ENCODE measurements around the gene SLC12A7.
"Not testable (repeated sequence)": the region's sequence is repeated elsewhere in the genome, so short reads cannot be mapped to it uniquely, and the experiment has no call there.

SLC12A7 gene

DNA sequence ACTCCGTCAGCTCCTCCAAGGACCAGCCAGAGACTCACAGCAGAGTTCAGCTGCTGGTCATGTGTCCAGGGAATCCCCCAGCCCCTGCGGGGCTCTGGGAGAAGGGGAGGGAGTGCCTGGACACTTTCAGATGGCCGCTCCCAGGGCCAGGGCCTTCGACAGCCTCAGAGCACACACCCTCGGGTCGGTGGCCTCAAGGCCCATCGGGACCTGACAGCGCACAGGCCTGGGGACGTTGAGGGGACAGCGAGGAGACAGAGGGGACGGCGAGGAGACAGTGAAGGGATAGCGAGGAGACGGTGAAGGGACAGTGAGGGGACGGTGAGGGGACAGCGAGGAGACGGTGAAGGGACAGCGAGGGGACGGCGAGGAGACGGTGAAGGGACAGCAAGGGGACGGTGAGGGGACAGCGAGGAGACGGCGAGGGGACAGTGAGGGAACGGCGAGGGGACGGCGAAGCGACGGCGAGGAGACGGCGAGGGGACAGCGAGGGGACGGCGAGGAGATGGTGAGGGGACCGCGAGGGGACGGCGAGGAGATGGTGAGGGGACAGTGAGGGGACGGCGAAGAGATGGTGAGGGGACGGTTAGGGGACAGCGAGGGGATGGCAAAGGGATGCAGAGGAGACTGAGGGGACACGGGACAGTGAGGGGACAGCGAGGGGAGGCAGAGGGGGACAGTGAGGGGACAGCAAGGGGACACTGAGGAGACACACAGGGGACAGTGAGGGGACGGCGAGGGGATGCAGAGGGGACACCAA is 47.3 kb downstream of the SLC12A7 start:
- TF ChIP-seq ZFX (IDR thresholded peaks at IDR 0.05), result no peak
- TF ChIP-seq, protein P1, sequence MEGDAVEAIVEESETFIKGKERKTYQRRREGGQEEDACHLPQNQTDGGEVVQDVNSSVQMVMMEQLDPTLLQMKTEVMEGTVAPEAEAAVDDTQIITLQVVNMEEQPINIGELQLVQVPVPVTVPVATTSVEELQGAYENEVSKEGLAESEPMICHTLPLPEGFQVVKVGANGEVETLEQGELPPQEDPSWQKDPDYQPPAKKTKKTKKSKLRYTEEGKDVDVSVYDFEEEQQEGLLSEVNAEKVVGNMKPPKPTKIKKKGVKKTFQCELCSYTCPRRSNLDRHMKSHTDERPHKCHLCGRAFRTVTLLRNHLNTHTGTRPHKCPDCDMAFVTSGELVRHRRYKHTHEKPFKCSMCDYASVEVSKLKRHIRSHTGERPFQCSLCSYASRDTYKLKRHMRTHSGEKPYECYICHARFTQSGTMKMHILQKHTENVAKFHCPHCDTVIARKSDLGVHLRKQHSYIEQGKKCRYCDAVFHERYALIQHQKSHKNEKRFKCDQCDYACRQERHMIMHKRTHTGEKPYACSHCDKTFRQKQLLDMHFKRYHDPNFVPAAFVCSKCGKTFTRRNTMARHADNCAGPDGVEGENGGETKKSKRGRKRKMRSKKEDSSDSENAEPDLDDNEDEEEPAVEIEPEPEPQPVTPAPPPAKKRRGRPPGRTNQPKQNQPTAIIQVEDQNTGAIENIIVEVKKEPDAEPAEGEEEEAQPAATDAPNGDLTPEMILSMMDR (conservative IDR thresholded peaks at IDR 0.05), result no peak
- no peak overlapping the region for H3K27ac ChIP-seq

DNA sequence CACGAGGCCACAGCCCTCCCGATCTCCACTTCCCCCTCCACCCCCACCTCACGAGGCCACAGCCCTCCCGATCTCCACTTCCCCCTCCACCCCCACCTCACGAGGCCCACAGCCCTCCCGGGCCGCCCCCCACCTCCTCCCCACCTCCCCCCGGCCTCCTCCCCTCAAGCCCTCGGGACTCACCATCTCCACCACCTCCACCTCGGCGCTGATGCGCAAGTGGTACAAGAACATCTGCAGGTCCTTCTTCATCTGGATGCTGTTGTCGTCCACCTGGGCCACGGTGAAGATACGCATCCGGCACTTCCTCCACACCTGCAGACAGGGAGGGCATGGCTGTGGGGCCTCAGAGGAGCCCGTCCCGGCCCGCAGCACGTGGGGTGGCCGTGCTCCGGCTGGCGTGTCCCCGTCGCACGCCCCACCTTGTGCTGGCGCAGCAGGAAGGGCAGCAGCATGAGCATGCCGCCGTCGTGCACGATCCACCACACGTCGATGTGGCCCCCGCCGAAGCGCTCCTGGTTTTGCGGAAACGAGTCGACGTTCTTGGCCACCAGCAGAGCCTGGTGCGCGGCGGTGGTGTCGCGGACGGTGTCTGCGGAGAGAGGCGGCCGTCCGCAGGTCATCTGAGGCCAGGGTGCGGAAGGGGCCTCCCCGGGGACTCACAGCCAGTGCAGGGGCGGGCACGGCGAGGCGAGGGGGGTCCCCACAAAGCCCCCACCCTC is 48.0 kb downstream of the SLC12A7 start:
- TF ChIP-seq, protein P1 (conservative IDR thresholded peaks at IDR 0.05), result no peak
- no peak for TF ChIP-seq ZFX (IDR thresholded peaks at IDR 0.05)
- no peak overlapping the region for H3K27ac ChIP-seq

DNA sequence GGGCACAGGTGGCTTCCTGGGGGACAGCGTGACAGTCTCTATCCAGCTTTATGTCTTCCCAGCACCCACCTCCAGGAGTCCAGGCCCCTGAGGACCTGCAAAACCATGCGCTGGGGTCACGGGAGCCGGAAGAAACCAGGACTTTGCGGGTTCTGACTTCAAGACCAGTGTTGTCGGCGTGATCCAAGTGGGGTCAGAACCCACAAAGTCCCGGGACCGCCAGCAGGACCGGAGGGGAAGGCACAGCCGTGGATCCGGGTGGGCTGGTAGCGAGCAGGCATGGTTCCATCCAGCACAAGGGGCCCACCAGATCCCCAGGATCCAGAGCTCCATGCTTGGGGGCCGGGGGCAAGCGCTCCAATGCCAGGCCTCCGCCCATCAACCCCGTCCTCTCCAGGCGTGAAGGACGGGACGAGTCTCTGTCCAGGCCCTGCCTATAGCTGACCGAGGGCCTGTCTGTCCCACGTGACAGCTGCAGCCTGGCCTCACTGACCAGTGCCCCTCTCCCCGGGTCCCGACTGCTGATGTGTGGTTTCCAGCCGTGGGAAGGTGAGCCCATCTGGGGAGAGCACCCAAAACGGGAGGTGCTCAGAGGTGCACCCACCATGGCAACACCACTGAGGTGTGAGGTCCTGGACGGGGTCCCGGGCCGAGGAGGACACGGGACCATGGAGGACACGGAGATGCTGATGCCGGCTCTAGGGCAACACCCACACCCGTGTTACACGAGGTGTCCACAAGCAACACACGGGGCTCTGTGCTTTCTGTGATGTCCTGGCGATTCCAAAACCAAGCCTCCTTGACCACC is 48.9 kb downstream of the SLC12A7 start:
- no peak for TF ChIP-seq ZFX (IDR thresholded peaks at IDR 0.05)
- TF ChIP-seq, protein P1 (conservative IDR thresholded peaks at IDR 0.05), result no peak
- H3K27ac ChIP-seq, result no peak overlapping the region

DNA sequence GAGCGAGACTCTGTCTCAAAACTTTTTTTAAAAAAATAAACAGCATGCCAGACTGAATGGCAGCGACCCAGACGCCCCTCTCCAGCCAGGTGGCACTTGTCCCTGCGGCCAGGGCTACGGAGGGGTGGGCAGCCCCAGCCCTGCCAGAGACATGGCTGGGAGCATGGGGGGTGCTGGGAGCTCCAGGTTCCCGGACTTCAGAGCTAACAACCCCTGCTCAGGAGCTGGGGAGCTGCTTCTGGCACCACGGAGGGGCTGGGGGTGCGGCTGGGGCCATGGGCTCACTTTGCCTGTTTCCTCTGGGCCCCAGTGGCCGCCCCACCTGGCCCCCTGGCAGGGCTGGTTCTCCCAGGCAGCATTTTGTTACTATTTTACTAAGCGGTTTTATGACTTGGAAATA is 49.9 kb downstream of the SLC12A7 start:
- H3K27ac ChIP-seq, result no peak overlapping the region
- TF ChIP-seq, protein P1 (conservative IDR thresholded peaks at IDR 0.05), result no peak
- no peak for TF ChIP-seq ZFX (IDR thresholded peaks at IDR 0.05)

DNA sequence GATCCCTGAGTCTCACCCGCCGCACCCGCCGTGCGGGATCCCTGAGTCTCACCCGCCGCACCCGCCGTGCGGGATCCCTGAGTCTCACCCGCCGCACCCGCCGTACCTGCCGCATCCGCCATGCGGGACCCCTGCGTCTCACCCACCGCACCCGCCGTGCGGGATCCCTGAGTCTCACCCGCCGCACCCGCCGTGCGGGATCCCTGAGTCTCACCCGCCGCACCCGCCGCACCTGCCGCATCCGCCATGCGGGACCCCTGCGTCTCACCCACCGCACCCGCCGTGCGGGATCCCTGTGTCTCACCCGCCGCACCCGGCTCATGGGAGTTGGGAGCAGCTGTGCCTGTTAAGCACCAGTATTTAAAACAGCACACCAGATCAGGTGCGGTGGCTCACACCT is 50.6 kb downstream of the SLC12A7 start:
- not testable (repeated sequence) for H3K27ac ChIP-seq

DNA sequence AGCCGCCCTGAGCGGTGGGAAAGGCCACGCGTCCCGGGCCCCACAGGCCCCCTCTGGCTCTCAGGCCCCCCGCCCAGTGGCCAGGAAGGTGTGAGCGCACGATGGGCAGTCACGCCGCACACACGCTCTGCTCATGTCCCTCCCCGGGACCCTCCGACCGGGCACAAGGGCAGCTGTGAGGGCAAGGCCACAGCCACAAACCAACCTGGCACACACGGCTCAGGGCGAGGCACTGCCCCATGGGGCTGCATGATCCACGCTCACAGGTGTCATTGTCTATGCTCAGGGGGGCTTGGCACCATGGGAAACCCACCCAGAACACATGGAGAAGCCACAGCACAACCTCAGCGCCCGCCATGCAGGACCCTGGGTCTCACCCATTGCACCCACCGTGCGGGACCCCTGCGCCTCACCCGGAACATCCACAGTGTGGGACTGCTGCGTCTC is 51.3 kb downstream of the SLC12A7 start:
- TF ChIP-seq, protein P1 (conservative IDR thresholded peaks at IDR 0.05), result no peak
- TF ChIP-seq ZFX (IDR thresholded peaks at IDR 0.05), result no peak
- no peak overlapping the region for H3K27ac ChIP-seq

DNA sequence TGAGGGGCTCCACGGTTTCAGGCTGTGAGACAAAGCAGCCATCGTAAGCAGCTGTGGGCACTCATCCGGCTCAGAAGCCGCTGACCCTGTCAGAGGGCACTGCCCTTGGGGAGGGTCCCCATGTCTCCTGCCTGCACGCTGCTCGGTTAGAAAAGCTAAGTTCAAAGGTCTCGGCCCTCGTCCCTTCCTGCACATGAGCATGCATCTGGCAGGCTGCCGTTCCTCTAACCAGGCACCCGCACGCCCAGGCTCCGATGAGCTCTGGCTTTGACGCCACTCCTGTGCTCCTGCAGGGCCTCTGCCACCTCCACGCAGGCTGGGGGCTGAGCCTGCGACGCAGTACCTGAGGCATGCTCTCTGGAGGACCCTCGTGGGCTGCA is 52.0 kb downstream of the SLC12A7 start:
- H3K27ac ChIP-seq, result no peak overlapping the region
- TF ChIP-seq ZFX (IDR thresholded peaks at IDR 0.05), result no peak
- TF ChIP-seq, protein P1 (conservative IDR thresholded peaks at IDR 0.05), result no peak
